ENCODE measurements around the gene NPS.

DNA sequence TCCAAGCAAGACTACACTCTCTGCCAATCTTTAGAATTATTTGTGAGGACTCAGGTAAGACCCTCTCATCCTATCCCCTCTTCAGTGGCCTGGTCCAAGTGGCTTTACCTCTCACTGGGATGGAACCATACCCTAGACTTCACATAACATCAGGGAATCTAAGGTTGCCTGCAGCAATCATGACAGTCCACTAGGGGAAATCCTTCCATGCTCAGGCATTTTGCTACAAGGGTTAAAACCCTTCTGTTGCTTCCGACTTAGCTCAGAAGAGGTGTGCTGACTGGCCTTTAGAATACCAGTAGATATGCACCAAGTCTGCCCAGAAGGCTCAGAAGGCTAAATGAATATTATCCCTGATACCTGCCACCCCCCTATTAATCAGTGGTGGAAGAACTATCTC lies 24.9 kb upstream of the NPS start:
- TF ChIP-seq, protein P1, sequence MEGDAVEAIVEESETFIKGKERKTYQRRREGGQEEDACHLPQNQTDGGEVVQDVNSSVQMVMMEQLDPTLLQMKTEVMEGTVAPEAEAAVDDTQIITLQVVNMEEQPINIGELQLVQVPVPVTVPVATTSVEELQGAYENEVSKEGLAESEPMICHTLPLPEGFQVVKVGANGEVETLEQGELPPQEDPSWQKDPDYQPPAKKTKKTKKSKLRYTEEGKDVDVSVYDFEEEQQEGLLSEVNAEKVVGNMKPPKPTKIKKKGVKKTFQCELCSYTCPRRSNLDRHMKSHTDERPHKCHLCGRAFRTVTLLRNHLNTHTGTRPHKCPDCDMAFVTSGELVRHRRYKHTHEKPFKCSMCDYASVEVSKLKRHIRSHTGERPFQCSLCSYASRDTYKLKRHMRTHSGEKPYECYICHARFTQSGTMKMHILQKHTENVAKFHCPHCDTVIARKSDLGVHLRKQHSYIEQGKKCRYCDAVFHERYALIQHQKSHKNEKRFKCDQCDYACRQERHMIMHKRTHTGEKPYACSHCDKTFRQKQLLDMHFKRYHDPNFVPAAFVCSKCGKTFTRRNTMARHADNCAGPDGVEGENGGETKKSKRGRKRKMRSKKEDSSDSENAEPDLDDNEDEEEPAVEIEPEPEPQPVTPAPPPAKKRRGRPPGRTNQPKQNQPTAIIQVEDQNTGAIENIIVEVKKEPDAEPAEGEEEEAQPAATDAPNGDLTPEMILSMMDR (IDR thresholded peaks at IDR 0.05; ENCODE audit: poor library complexity) = no peak
- no peak for TF ChIP-seq EZH2 (IDR thresholded peaks at IDR 0.05; ENCODE audit: borderline replicate concordance)
- no peak for TF ChIP-seq EZH2phosphoT487 (IDR thresholded peaks at IDR 0.05; ENCODE audit: low read depth, severe bottlenecking, unreplicated experiment)

Data from hepatocyte (in vitro differentiated cells).